HCT116 (cell line): ENCODE data around the gene NT5C2. TPM values are rescaled to one million over a fixed set of nuclear protein-coding genes. Genes with fewer than 3 reads are reported as not detected.
A peak's percentile ranks its signal among the peaks of the same experiment; 100 is the strongest.
"Not testable (repeated sequence)": the region's sequence is repeated elsewhere in the genome, so short reads cannot be mapped to it uniquely, and the experiment has no call there.

Source experiments
- ATAC-seq: fragments of 200-7000 bp; cut with Tn5 transposase; 2 replicates; pipeline ENCODE4 v1.9.1; 2020; ENCODE audit warnings: mild to moderate bottlenecking, moderate library complexity
- BruUV-seq: library from RNA; stranded (reverse); fragments of 400-500 nt; replicated peaks from 2 replicates; lab custom pipeline; 2021; lab: Mats Ljungman, UMichigan
- CTCF ChIA-PET: fragments of 300-600 bp; sonication (Branson Sonifier 250); formaldehyde crosslinking; loops from one replicate; lab custom pipeline; 2021; ENCODE audit warnings: antibody characterized with exemption; lab: Charles Lee
- POLR2A ChIA-PET: fragments of 300-600, 350-600 bp; sonication (Branson Sonifier 250); formaldehyde crosslinking; loops from one replicate; lab custom pipeline; 2021; ENCODE audit warnings: antibody characterized with exemption; lab: Charles Lee
- RAD21 ChIA-PET, 2 experiments: fragments of 300-600 bp; sonication (Branson Sonifier 250); formaldehyde crosslinking; loops; one replicate each; lab custom pipeline; 2023; ENCODE audit warnings: low total read pairs in 2 of 2; ENCODE audit not compliant: uncharacterized antibody in 2 of 2, unreplicated experiment in 2 of 2, low non-redundant PET in 1 of 2; lab: Charles Lee
- DNase-seq: peaks from one replicate; pipeline ENCODE4 v3.0.0-alpha.2; 2010; ENCODE audit warnings: low read depth, low spot score
- H2AFZ ChIP-seq: fragments of 200-600 bp; shearing (Covaris generic), sonication (generic); 2 replicates; pipeline ENCODE4 v1.6.1; 2017; ENCODE audit warnings: low read depth, mixed run types, mixed read lengths, antibody characterized with exemption, low read length; ENCODE audit not compliant: poor library complexity, severe bottlenecking
- H3K27ac ChIP-seq: 2 replicates; pipeline ENCODE4 v1.5.1; 2012; ENCODE audit warnings: low read depth, low read length
- H3K27me3 ChIP-seq: fragments of 200-600 bp; sonication (generic); 2 replicates; pipeline ENCODE4 v1.6.1; 2016; ENCODE audit warnings: mixed run types, low read length, mixed read lengths; ENCODE audit not compliant: insufficient read depth
- H3K36me3 ChIP-seq, 2 experiments: fragments of 200-500 bp in 1 of 2; fragments of 200-600 bp in 1 of 2; sonication (Bioruptor generic) in 1 of 2; sonication (generic) in 1 of 2; 2 replicates each; pipeline versions ENCODE4 v1.5.1 to v1.6.1; 2014 to 2016; ENCODE audit warnings: low read length in 2 of 2, inconsistent platforms in 1 of 2, mixed read lengths in 1 of 2, mixed run types in 1 of 2; ENCODE audit not compliant: insufficient read depth in 2 of 2, control insufficient read depth in 1 of 2
- H3K4me1 ChIP-seq, 2 experiments: fragments of 200-600 bp in 1 of 2; sonication (generic) in 1 of 2; 2 replicates each; pipeline versions ENCODE4 v1.5.1 to v1.6.1; 2012 to 2017; ENCODE audit warnings: low read length in 2 of 2, inconsistent platforms in 1 of 2, mild to moderate bottlenecking in 1 of 2, mixed read lengths in 1 of 2, mixed run types in 1 of 2, moderate library complexity in 1 of 2; ENCODE audit not compliant: insufficient read depth in 2 of 2, control insufficient read depth in 1 of 2
- H3K4me2 ChIP-seq: fragments of 200-600 bp; sonication (generic); 2 replicates; pipeline ENCODE4 v1.6.1; 2017; ENCODE audit warnings: mixed run types, low read length, mixed read lengths
- H3K4me3 ChIP-seq, 2 experiments: fragments of 200-600 bp in 1 of 2; sonication (generic) in 1 of 2; replicated peaks in 1 of 2; 2 replicates each; pipeline ENCODE4 v1.5.1; 2011 to 2016; ENCODE audit warnings: low read length in 2 of 2, control low read depth in 1 of 2, low read depth in 1 of 2, mild to moderate bottlenecking in 1 of 2, mixed read lengths in 1 of 2, mixed run types in 1 of 2
- H3K79me2 ChIP-seq: fragments of 200-600 bp; sonication (generic); 2 replicates; pipeline ENCODE4 v1.6.1; 2017; ENCODE audit warnings: mild to moderate bottlenecking, mixed run types, low read length, moderate library complexity, mixed read lengths; ENCODE audit not compliant: insufficient read depth
- H3K9ac ChIP-seq: fragments of 200-600 bp; sonication (generic); 2 replicates; pipeline ENCODE4 v1.6.1; 2016; ENCODE audit warnings: low read length, mixed read lengths
- H3K9me2 ChIP-seq: fragments of 200-600 bp; sonication (generic), shearing (Covaris generic); 2 replicates; pipeline ENCODE4 v1.6.1; 2017; ENCODE audit warnings: mixed run types, mild to moderate bottlenecking, moderate library complexity; ENCODE audit not compliant: insufficient read depth
- H3K9me3 ChIP-seq, 2 experiments: fragments of 200-500 bp in 1 of 2; fragments of 200-600 bp in 1 of 2; sonication (Bioruptor generic) in 1 of 2; sonication (generic) in 1 of 2; 2 replicates each; pipeline ENCODE4 v1.6.1; 2014 to 2017; ENCODE audit warnings: low read length in 2 of 2, mixed read lengths in 2 of 2, inconsistent platforms in 1 of 2, low read depth in 1 of 2, mild to moderate bottlenecking in 1 of 2, mixed run types in 1 of 2, moderate library complexity in 1 of 2; ENCODE audit not compliant: control insufficient read depth in 1 of 2, insufficient read depth in 1 of 2
- H4K20me1 ChIP-seq: fragments of 200-600 bp; sonication (generic), shearing (Covaris generic); 2 replicates; pipeline ENCODE4 v1.6.1; 2017; ENCODE audit warnings: mixed run types, mild to moderate bottlenecking, moderate library complexity; ENCODE audit not compliant: insufficient read depth
- ELF1 ChIP-seq: IDR thresholded peaks from 2 replicates; pipeline ENCODE4 v1.6.1; 2012; ENCODE audit warnings: low read depth, borderline replicate concordance
- FOSL1 ChIP-seq: IDR thresholded peaks from 2 replicates; pipeline ENCODE4 v1.6.1; 2012; ENCODE audit warnings: low read depth
- JUND ChIP-seq: IDR thresholded peaks from 2 replicates; pipeline ENCODE4 v1.6.1; 2012
- SRF ChIP-seq: IDR thresholded peaks from 2 replicates; pipeline ENCODE4 v1.6.1; 2012; ENCODE audit warnings: low read depth
- YY1 ChIP-seq: IDR thresholded peaks from 2 replicates; pipeline ENCODE4 v1.6.1; 2011; ENCODE audit warnings: low read length, low read depth, moderate library complexity, mild to moderate bottlenecking; ENCODE audit not compliant: insufficient replicate concordance; ENCODE audit errors: extremely low read depth
- intact Hi-C: fragments of 100-400 bp; cut with micrococcal nuclease; formaldehyde crosslinking; loops from 2 replicates; pipeline ENCODE4 v1.10.0; 2022
- total RNA-seq: library from RNA; stranded (reverse); gene quantifications from one replicate; pipeline ENCODE4 v1.2.1, GENCODE V29; 2021; ENCODE audit not compliant: unreplicated experiment

The NT5C2 gene
- total RNA-seq, 1 experiment from 2014 or later: 63.0 TPM

DNA sequence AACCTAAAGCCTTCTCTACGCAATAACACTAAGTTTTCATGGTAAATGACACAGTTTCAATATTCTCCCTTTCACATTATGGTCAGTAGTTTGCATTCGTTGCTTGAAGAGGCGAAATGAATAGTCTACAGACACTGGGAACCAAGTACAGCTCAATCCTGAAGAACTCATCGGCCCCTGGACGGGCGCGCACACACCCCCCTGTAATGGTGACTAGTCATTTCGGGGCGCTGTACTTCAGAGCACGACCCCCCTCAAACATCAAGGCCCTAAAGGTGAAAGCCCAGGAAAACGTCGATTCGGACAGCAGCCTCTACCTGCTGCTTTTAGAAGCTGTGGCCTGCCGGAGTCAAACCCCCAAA, 1.0 kb downstream of the NT5C2 start:
- ChIA-PET POLR2A (interaction anchor here (0.7 to 3.8 kb wide), 11 partner anchors 9 to 947 kb away, joined by 3 to 34 read pairs (median 7); partner anchors contain the start of gene GBF1), CTCF (interaction anchor here (1.6 to 3.3 kb wide), 3 partner anchors 47 to 142 kb away, joined by 4 to 11 read pairs (median 11); partner anchors contain the start of gene RPEL1), RAD21 (interaction anchor here in 1 of 2 experiments (1.1 to 1.8 kb wide), 3 partner anchors 47 to 53 kb away, joined by 3 to 4 read pairs (median 3); no protein-coding TSS in a partner anchor)
- H4K20me1 ChIP-seq: peaks cover 10% of the 10 kb centered on the region; the same call in 1 of the 2 replicates
- peak overlapping the region; percentile 98 for H3K4me2 ChIP-seq
- TF ChIP-seq JUND: no peak
- TF ChIP-seq ELF1: no peak
- no peak for TF ChIP-seq FOSL1
- TF ChIP-seq SRF: no peak
- no peak for TF ChIP-seq YY1
- H3K4me1 ChIP-seq: peaks cover 30 to 36% of the 10 kb centered on the region in 2 experiments
- H2AFZ ChIP-seq: no peak overlapping the region
- H3K9me2 ChIP-seq: no peaks in the 10 kb centered on the region
- H3K27me3 ChIP-seq: no peaks in the 10 kb centered on the region
- peak overlapping the region; percentile 94 for H3K9ac ChIP-seq
- H3K4me3 ChIP-seq: peak overlapping the region; percentile 80 to 91
- DNase-seq (no peak), ATAC-seq (no peak)
- intact Hi-C loops: loop anchor here (2.0 kb wide), 1 partner anchor 47 kb away; no protein-coding TSS in a partner anchor
- no peaks in the 10 kb centered on the region for H3K9me3 ChIP-seq
- BruUV-seq: no TSS peak
- peaks cover 56% of the 10 kb centered on the region for H3K79me2 ChIP-seq
- peak overlapping the region; percentile 86 for H3K27ac ChIP-seq
- no peaks in the 10 kb centered on the region for H3K36me3 ChIP-seq

DNA sequence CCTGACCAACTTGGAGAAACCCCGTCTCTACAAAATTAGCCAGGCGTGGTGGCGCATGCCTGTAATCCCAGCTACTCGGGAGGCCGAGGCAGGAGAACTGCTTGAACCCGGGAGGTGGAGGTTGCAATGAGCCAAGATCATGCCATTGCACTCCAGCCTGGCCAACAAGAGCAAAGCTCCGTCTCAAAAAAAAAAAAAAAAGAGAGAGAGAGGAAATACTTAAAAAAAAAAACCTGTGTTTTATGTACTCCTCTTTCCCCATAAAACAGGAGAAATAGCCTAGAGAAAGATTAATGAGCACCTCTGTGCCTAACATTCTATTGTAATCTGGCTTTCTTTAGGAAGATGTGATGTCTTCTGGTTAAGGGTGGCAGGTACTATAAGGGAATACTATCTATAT, 1.9 kb downstream of the NT5C2 start:
- CTCF ChIA-PET, BruUV-seq, H2AFZ ChIP-seq, H3K9me2 ChIP-seq, intact Hi-C loops, H3K27ac ChIP-seq, DNase-seq, H3K27me3 ChIP-seq, ATAC-seq, H3K36me3 ChIP-seq, H3K9me3 ChIP-seq: not testable (repeated sequence)
- H3K4me1 ChIP-seq: peaks cover 23 to 27% of the 10 kb centered on the region in 2 experiments
- H3K79me2 ChIP-seq: peaks cover 64% of the 10 kb centered on the region
- H4K20me1 ChIP-seq: peaks cover 10% of the 10 kb centered on the region; the same call in 1 of the 2 replicates
- H3K4me2 ChIP-seq: peak overlapping the region; percentile 98
- H3K9ac ChIP-seq: peak overlapping the region; percentile 94
- ChIA-PET RAD21 (interaction anchor here in 1 of 2 experiments (1.2 kb wide), 1 partner anchor 50 kb away, joined by 3 read pairs; no protein-coding TSS in a partner anchor), POLR2A (interaction anchor here (1.4 to 3.8 kb wide), 5 partner anchors 9 to 53 kb away, joined by 3 to 17 read pairs (median 9); no protein-coding TSS in a partner anchor)
- H3K4me3 ChIP-seq: peak overlapping the region in 1 of 2 experiments; percentile 91; a peak in 1 of 4 replicates
